Body of pancreas (tissue), 4 donors: ENCODE measurements around the gene ANXA6. TPM values are rescaled to one million over a fixed set of nuclear protein-coding genes. Genes with fewer than 3 reads are reported as not detected.

Experiments used
- ATAC-seq: fragments of 150-250 bp; one replicate; pipeline ENCODE4 v1.9.1; 2016
- DNase-seq, 4 donors: peaks; one replicate each; pipeline ENCODE4 v3.0.0-alpha.2; 2019
- H3K27ac ChIP-seq, 4 donors: fragments of 200-600 bp; sonication (generic); 1 replicate in 3 of 4; 2 replicates in 1 of 4; pipeline versions ENCODE4 v1.5.1 to v1.6.1; 2016 to 2019; ENCODE audit warnings: mild to moderate bottlenecking in 1 of 4, mixed read lengths in 1 of 4, moderate library complexity in 1 of 4
- H3K27me3 ChIP-seq, 2 donors: fragments of 200-600 bp; sonication (generic); one replicate each; pipeline ENCODE4 v1.6.0; 2016; ENCODE audit warnings: mild to moderate bottlenecking in 1 of 2
- H3K36me3 ChIP-seq, 2 donors: fragments of 200-600 bp; sonication (generic); replicated peaks in 1 of 2; 2 replicates each; pipeline ENCODE4 v1.5.1; 2016; ENCODE audit warnings: low read depth in 2 of 2; ENCODE audit not compliant: insufficient read depth in 1 of 2
- H3K4me1 ChIP-seq: fragments of 200-600 bp; sonication (generic); one replicate; pipeline ENCODE4 v1.6.0; 2016
- H3K4me3 ChIP-seq, 2 donors: fragments of 200-600 bp; sonication (generic); 1 replicate in 1 of 2; 2 replicates in 1 of 2; pipeline ENCODE4 v1.5.1; 2016 to 2019
- H3K9me3 ChIP-seq, 3 donors: fragments of 200-600 bp; sonication (generic); 1 replicate in 2 of 3; 2 replicates in 1 of 3; pipeline ENCODE4 v1.5.1; 2016
- CTCF ChIP-seq, 7 experiments: fragments of 450-650 bp in 4 of 7; fragments of 200-600 bp in 3 of 7; sonication (generic) in 3 of 7; IDR thresholded peaks; one replicate each; pipeline ENCODE4 v1.5.1; 2016 to 2019; ENCODE audit warnings: antibody characterized with exemption in 7 of 7
- POLR2A ChIP-seq, 3 donors: fragments of 450-650 bp; IDR thresholded peaks; one replicate each; pipeline ENCODE4 v1.6.1; 2016; ENCODE audit warnings: antibody characterized with exemption in 3 of 3, mild to moderate bottlenecking in 2 of 3
- WGBS, 2 donors: methylation state at CpG; one replicate each; pipeline ENCODE4 v1.1.5; 2017; 5-methylcytosine and 5-hydroxymethylcytosine counted together
- intact Hi-C: fragments of 100-400 bp; cut with DNase I; formaldehyde crosslinking; loops from one replicate; pipeline ENCODE4 v1.15.1; 2023
- total RNA-seq, 2 donors: library from RNA; depleted of rRNA; stranded (reverse); fragments of >200 nt; gene quantifications; one replicate each; pipeline ENCODE4 v1.1.0, GENCODE V29; 2016

ANXA6 gene
- total RNA-seq, 2 donors from 2014 or later, result 60.3 to 60.4 TPM

- no peaks in the 10 kb centered on the region for H3K9me3 ChIP-seq
- intact Hi-C loops, result no loop called here
- ATAC-seq (no peak), DNase-seq (no peak)
- TF ChIP-seq POLR2A (IDR thresholded peaks at IDR 0.05), result no peak
- no peak for TF ChIP-seq CTCF (IDR thresholded peaks at IDR 0.05)
- H3K27me3 ChIP-seq, result no peaks in the 10 kb centered on the region
- H3K4me3 ChIP-seq, result no peak overlapping the region
- 89 to 97% methylated on average over 10 of the region's 10 CpGs for WGBS, 2 donors
- H3K27ac ChIP-seq, result no peak overlapping the region
- H3K36me3 ChIP-seq, result peaks cover 0 to 4% of the 10 kb centered on the region in 2 donors
- H3K4me1 ChIP-seq, result no peaks in the 10 kb centered on the region
Measured at GRCh38 chr5:151137067-151137825, 20.3 kb downstream of the ANXA6 start.

- H3K4me3 ChIP-seq, result no peak overlapping the region
- ATAC-seq (peak; percentile 69), DNase-seq (peak; percentile 31 to 59 (median 56))
- H3K27me3 ChIP-seq, result no peaks in the 10 kb centered on the region
- WGBS, 2 donors, result 70 to 76% methylated on average over 3 of the region's 3 CpGs
- intact Hi-C loops, result no loop called here
- peaks cover 6% of the 10 kb centered on the region for H3K4me1 ChIP-seq
- no peaks in the 10 kb centered on the region for H3K9me3 ChIP-seq
- TF ChIP-seq POLR2A (IDR thresholded peaks at IDR 0.05) (no peak), CTCF (IDR thresholded peaks at IDR 0.05) (no peak)
- H3K27ac ChIP-seq, result peak overlapping the region; percentile 9 to 39 (median 26)
- H3K36me3 ChIP-seq, result peaks cover 1 to 4% of the 10 kb centered on the region in 2 donors
Measured at GRCh38 chr5:151134228-151134627, 23.4 kb downstream of the ANXA6 start.

GRCh38 chr5:151132963-151133362 lies 24.6 kb downstream of the ANXA6 start:
- Histone ChIP-seq H3K36me3 (peaks cover 2 to 4% of the 10 kb centered on the region in 2 donors), H3K27me3 (no peaks in the 10 kb centered on the region), H3K4me3 (no peak overlapping the region), H3K4me1 (peaks cover 6% of the 10 kb centered on the region), H3K27ac (no peak overlapping the region), H3K9me3 (no peaks in the 10 kb centered on the region)
- ATAC-seq, result no peak
- intact Hi-C loops, result no loop called here
- peak in 1 of 4 donors; percentile 58 for DNase-seq
- WGBS, 2 donors, result 66 to 87% methylated on average over 4 of the region's 4 CpGs
- TF ChIP-seq POLR2A (IDR thresholded peaks at IDR 0.05) (no peak), CTCF (IDR thresholded peaks at IDR 0.05) (no peak)

- intact Hi-C loops, result no loop called here
- peak; percentile 87 for ATAC-seq
Measured at GRCh38 chr5:151130922-151131891, 26.4 kb downstream of the ANXA6 start.

More at GRCh38 chr5:151130922-151131891, 26.4 kb downstream of the ANXA6 start:
- TF ChIP-seq CTCF (IDR thresholded peaks at IDR 0.05) (no peak), POLR2A (IDR thresholded peaks at IDR 0.05) (peak in 2 of 3 donors; percentile 34 to 56)
- Histone ChIP-seq H3K4me3 (no peak overlapping the region), H3K9me3 (no peaks in the 10 kb centered on the region), H3K27me3 (no peaks in the 10 kb centered on the region), H3K36me3 (peaks cover 2 to 4% of the 10 kb centered on the region in 2 donors), H3K4me1 (peaks cover 6% of the 10 kb centered on the region), H3K27ac (peak overlapping the region; percentile 43 to 65 (median 52))
- WGBS, 2 donors, result 70 to 71% methylated on average over 12 to 13 of the region's 13 CpGs
- DNase-seq, result peak; percentile 61 to 85 (median 80)
